B cell (primary cell): ENCODE results near the gene SLC2A4RG.

Experiments used
- EZH2 ChIP-seq: IDR thresholded peaks from 2 replicates; pipeline ENCODE4 v1.6.1; 2012; ENCODE audit warnings: borderline replicate concordance, low read depth, mild to moderate bottlenecking, moderate library complexity, low read length; ENCODE audit not compliant: insufficient read depth, poor library complexity, severe bottlenecking
- TF ChIP-seq, protein P1 (sequence below): fragments of 200-600 bp; IDR thresholded peaks from one replicate; pipeline ENCODE4 v1.8.0; 2022; ENCODE audit warnings: antibody characterized with exemption, mild to moderate bottlenecking

DNA sequence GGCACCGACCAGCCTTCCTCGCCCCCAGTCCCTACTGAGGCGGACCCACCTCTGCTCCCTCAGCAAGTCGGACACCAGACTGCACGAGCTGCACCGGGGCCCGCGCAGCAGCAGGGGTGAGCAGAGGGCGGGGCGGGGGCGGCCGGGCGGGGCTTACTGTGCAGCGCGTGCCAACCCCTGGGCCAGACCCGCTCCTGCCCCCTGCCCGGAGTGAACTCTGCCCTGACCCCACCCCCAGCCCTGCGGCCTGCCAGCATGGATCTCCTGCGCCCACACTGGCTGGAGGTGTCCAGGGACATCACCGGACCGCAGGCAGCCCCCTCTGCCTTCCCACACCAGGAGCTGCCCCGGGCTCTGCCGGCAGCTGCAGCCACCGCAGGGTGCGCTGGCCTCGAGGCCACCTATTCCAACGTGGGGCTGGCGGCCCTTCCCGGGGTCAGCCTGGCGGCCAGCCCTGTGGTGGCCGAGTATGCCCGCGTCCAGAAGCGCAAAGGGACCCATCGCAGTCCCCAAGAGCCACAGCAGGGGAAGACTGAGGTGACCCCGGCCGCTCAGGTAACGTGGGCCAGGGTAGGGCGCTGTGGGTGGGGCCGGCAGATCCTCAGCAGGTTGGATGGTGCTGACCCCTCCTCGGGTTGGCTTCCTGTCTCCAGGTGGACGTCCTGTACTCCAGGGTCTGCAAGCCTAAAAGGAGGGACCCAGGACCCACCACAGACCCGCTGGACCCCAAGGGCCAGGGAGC, 1.5 kb upstream of the SLC2A4RG start:
- TF ChIP-seq, protein P1, sequence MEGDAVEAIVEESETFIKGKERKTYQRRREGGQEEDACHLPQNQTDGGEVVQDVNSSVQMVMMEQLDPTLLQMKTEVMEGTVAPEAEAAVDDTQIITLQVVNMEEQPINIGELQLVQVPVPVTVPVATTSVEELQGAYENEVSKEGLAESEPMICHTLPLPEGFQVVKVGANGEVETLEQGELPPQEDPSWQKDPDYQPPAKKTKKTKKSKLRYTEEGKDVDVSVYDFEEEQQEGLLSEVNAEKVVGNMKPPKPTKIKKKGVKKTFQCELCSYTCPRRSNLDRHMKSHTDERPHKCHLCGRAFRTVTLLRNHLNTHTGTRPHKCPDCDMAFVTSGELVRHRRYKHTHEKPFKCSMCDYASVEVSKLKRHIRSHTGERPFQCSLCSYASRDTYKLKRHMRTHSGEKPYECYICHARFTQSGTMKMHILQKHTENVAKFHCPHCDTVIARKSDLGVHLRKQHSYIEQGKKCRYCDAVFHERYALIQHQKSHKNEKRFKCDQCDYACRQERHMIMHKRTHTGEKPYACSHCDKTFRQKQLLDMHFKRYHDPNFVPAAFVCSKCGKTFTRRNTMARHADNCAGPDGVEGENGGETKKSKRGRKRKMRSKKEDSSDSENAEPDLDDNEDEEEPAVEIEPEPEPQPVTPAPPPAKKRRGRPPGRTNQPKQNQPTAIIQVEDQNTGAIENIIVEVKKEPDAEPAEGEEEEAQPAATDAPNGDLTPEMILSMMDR, result no peak
- no peak for TF ChIP-seq EZH2
